Measurements from ENCODE around the gene E2F7. TPM values are rescaled to one million over a fixed set of nuclear protein-coding genes. Genes with fewer than 3 reads are reported as not detected.

Gene E2F7
- total and polyA plus RNA-seq, 7 donors, result 0.03 to 0.76 (median 0.09) TPM; not detected in 3

GRCh38 chr12:76997011-76997780 is 68.2 kb downstream of the E2F7 start:
- 62 to 72% (median 68%) methylated on average over 4 of the region's 4 CpGs for WGBS, 3 donors
- no peaks in the 10 kb centered on the region for H3K36me3 ChIP-seq (ENCODE audit: insufficient read depth in 1 of 2, low read depth in 1 of 2)
- no peaks in the 10 kb centered on the region for H3K4me1 ChIP-seq
- no peak overlapping the region for H3K27ac ChIP-seq
- ATAC-seq (no peak), DNase-seq (no peak)
- TF ChIP-seq, protein P1, sequence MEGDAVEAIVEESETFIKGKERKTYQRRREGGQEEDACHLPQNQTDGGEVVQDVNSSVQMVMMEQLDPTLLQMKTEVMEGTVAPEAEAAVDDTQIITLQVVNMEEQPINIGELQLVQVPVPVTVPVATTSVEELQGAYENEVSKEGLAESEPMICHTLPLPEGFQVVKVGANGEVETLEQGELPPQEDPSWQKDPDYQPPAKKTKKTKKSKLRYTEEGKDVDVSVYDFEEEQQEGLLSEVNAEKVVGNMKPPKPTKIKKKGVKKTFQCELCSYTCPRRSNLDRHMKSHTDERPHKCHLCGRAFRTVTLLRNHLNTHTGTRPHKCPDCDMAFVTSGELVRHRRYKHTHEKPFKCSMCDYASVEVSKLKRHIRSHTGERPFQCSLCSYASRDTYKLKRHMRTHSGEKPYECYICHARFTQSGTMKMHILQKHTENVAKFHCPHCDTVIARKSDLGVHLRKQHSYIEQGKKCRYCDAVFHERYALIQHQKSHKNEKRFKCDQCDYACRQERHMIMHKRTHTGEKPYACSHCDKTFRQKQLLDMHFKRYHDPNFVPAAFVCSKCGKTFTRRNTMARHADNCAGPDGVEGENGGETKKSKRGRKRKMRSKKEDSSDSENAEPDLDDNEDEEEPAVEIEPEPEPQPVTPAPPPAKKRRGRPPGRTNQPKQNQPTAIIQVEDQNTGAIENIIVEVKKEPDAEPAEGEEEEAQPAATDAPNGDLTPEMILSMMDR (IDR thresholded peaks at IDR 0.05), result no peak
- no peaks in the 10 kb centered on the region for H3K9me3 ChIP-seq
- no peak overlapping the region for H3K4me3 ChIP-seq
- H3K27me3 ChIP-seq (ENCODE audit: insufficient read depth in 3 of 3, low read length in 2 of 3), result no peaks in the 10 kb centered on the region
- intact Hi-C loops (cut with DNase I), result no loop called here

- 9 to 15% (median 10%) methylated on average over 1 of the region's 1 CpG for WGBS, 3 donors
- H3K9me3 ChIP-seq, result no peaks in the 10 kb centered on the region
- no peak overlapping the region for H3K27ac ChIP-seq
- DNase-seq (no peak), ATAC-seq (no peak)
- H3K4me3 ChIP-seq, result no peak overlapping the region
- intact Hi-C loops (cut with DNase I), result no loop called here
- TF ChIP-seq, protein P1 (IDR thresholded peaks at IDR 0.05), result no peak
- no peaks in the 10 kb centered on the region for H3K4me1 ChIP-seq
- no peaks in the 10 kb centered on the region for H3K36me3 ChIP-seq (ENCODE audit: insufficient read depth in 1 of 2, low read depth in 1 of 2)
- H3K27me3 ChIP-seq (ENCODE audit: insufficient read depth in 3 of 3, low read length in 2 of 3), result no peaks in the 10 kb centered on the region
Observed at GRCh38 chr12:76990716-76991115, 74.7 kb downstream of the E2F7 start.

DNA sequence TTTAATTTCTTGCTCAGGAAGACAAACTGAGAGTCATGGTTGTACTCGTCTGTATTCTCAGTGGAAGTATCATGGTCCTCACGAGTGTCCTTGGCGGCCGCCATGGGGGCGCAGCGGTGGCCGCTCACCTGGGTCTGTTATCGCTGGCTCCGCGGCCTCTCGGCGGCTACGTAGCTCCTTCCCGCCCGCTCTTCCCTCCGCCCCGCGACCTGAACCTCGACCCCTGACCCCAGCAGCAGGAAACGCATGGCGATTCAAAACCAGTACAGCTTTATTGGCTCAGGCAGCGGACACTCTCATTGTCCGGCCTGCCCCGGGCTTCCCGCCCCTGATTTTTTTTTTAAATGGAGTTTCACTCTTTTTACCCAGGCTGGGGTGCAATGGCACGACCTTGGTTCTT is 80.8 kb downstream of the E2F7 start:
- TF ChIP-seq, protein P1 (IDR thresholded peaks at IDR 0.05), result no peak
- Histone ChIP-seq H3K4me1 (no peaks in the 10 kb centered on the region), H3K9me3 (peaks cover 21% of the 10 kb centered on the region), H3K27ac (no peak overlapping the region), H3K36me3 (ENCODE audit: insufficient read depth in 1 of 2, low read depth in 1 of 2) (no peaks in the 10 kb centered on the region), H3K4me3 (no peak overlapping the region), H3K27me3 (ENCODE audit: insufficient read depth in 3 of 3, low read length in 2 of 3) (no peaks in the 10 kb centered on the region)
- intact Hi-C loops (cut with DNase I), result no loop called here
- no peak for DNase-seq
- 94 to 97% (median 95%) methylated on average over 26 of the region's 26 CpGs for WGBS, 3 donors
- ATAC-seq, result no peak

- TF ChIP-seq, protein P1 (IDR thresholded peaks at IDR 0.05), result no peak
Observed at GRCh38 chr12:76983420-76983819, 81.9 kb downstream of the E2F7 start.

DNA sequence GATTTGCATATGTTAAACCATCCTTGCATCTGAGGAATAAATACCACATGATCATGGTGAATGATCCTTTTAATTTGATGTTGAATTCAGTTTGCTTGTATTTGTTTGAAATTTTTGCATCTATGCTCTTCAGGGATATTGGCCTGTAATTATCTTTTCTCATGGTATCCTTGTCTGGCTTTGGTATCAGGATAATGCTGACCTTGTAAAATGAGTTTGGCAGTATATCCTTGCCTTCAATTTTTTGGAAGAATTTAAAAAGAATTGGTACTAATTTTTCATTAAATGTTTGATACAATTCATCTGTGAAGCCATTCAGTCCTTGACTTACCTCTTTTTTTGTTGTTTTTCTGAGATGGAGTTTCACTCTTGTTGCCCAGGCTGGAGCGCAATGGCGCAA is 85.2 kb downstream of the E2F7 start:
- Histone ChIP-seq H3K9me3 (peaks cover 21% of the 10 kb centered on the region), H3K36me3 (ENCODE audit: insufficient read depth in 1 of 2, low read depth in 1 of 2) (no peaks in the 10 kb centered on the region), H3K27ac (no peak overlapping the region), H3K27me3 (ENCODE audit: insufficient read depth in 3 of 3, low read length in 2 of 3) (no peaks in the 10 kb centered on the region), H3K4me3 (no peak overlapping the region), H3K4me1 (no peaks in the 10 kb centered on the region)
- intact Hi-C loops (cut with DNase I), result no loop called here
- ATAC-seq, result no peak
- TF ChIP-seq, protein P1 (IDR thresholded peaks at IDR 0.05), result no peak
- no peak for DNase-seq
- WGBS, 3 donors, result 96 to 100% (median 98%) methylated on average over 2 of the region's 2 CpGs

More at GRCh38 chr12:76983420-76983819, 81.9 kb downstream of the E2F7 start:
- Histone ChIP-seq H3K4me1 (no peaks in the 10 kb centered on the region), H3K27me3 (ENCODE audit: insufficient read depth in 3 of 3, low read length in 2 of 3) (no peaks in the 10 kb centered on the region), H3K4me3 (no peak overlapping the region), H3K27ac (no peak overlapping the region), H3K9me3 (peaks cover 21% of the 10 kb centered on the region), H3K36me3 (ENCODE audit: insufficient read depth in 1 of 2, low read depth in 1 of 2) (no peaks in the 10 kb centered on the region)
- intact Hi-C loops (cut with DNase I), result no loop called here
- WGBS, 3 donors, result 74 to 81% (median 80%) methylated on average over 2 of the region's 2 CpGs
- DNase-seq (no peak), ATAC-seq (no peak)

Data from psoas muscle (tissue), 8 donors.